SK-N-SH (cell line): ENCODE results near the gene SLC24A3. TPM values are rescaled to one million over a fixed set of nuclear protein-coding genes. Genes with fewer than 3 reads are reported as not detected.

Source experiments
- CTCF ChIA-PET: fragments of 300-600, 350-600 bp; formaldehyde crosslinking; extraction: SDS; loops from one replicate; lab custom pipeline; 2021; lab: Yijun Ruan, JAX
- POLR2A ChIA-PET: fragments of 350-600 bp; sonication (Branson Sonifier 250); formaldehyde crosslinking; extraction: SDS; loops from one replicate; lab custom pipeline; 2020; ENCODE audit warnings: antibody characterized with exemption, inconsistent platforms; lab: Yijun Ruan, JAX
- DNase-seq: peaks from one replicate; pipeline ENCODE4 v3.0.0; 2012
- H2AFZ ChIP-seq: fragments of 200-600 bp; sonication (generic); 2 replicates; pipeline ENCODE4 v1.8.1; 2016; ENCODE audit warnings: antibody characterized with exemption, mild to moderate bottlenecking, low read depth
- H3F3A ChIP-seq: fragments of 200-600 bp; sonication (generic); replicated peaks from 2 replicates; pipeline ENCODE3; 2016; ENCODE audit warnings: antibody characterized with exemption, mild to moderate bottlenecking; ENCODE audit not compliant: insufficient read depth
- H3K27ac ChIP-seq, 2 experiments: fragments of 200-500 bp in 1 of 2; fragments of 200-600 bp in 1 of 2; sonication (Bioruptor generic) in 1 of 2; sonication (generic), shearing (Covaris generic) in 1 of 2; 2 replicates each; pipeline versions ENCODE4 v1.5.1 to v1.6.1; 2014 to 2016; ENCODE audit warnings: low read depth in 2 of 2, inconsistent platforms in 1 of 2, low read length in 1 of 2, mild to moderate bottlenecking in 1 of 2, mixed read lengths in 1 of 2
- H3K27me3 ChIP-seq: fragments of 200-600 bp; sonication (generic), shearing (Covaris generic); 2 replicates; pipeline ENCODE4 v1.6.1; 2016; ENCODE audit warnings: mixed run types; ENCODE audit not compliant: insufficient read depth
- H3K36me3 ChIP-seq, 2 experiments: fragments of 200-500 bp in 1 of 2; fragments of 200-600 bp in 1 of 2; sonication (Bioruptor generic) in 1 of 2; sonication (generic) in 1 of 2; replicated peaks in 1 of 2; 2 replicates each; pipeline versions ENCODE3 to v1.5.1; 2014 to 2016; ENCODE audit warnings: low read length in 1 of 2, mild to moderate bottlenecking in 1 of 2; ENCODE audit not compliant: insufficient read depth in 2 of 2, control insufficient read depth in 1 of 2
- H3K4me1 ChIP-seq, 2 experiments: fragments of 200-500 bp in 1 of 2; fragments of 200-600 bp in 1 of 2; sonication (Bioruptor generic) in 1 of 2; sonication (generic), shearing (Covaris generic) in 1 of 2; 2 replicates each; pipeline versions ENCODE4 v1.5.1 to v1.6.1; 2014 to 2016; ENCODE audit warnings: low read depth in 1 of 2, low read length in 1 of 2, mixed run types in 1 of 2; ENCODE audit not compliant: insufficient read depth in 2 of 2, control insufficient read depth in 1 of 2
- H3K4me2 ChIP-seq: fragments of 200-600 bp; sonication (generic), shearing (Covaris generic); 2 replicates; pipeline ENCODE4 v1.6.1; 2017; ENCODE audit warnings: mixed run types
- H3K4me3 ChIP-seq, 2 experiments: fragments of 200-500 bp in 1 of 2; fragments of 200-600 bp in 1 of 2; sonication (Bioruptor generic) in 1 of 2; sonication (generic), shearing (Covaris generic) in 1 of 2; 2 replicates each; pipeline versions ENCODE4 v1.5.1 to v1.8.1; 2014 to 2016; ENCODE audit warnings: low read depth in 2 of 2, inconsistent platforms in 1 of 2, low read length in 1 of 2, mild to moderate bottlenecking in 1 of 2, mixed read lengths in 1 of 2, moderate library complexity in 1 of 2
- H3K79me2 ChIP-seq: fragments of 200-600 bp; sonication (generic); 2 replicates; pipeline ENCODE4 v1.8.1; 2017; ENCODE audit warnings: mild to moderate bottlenecking; ENCODE audit not compliant: insufficient read depth
- H3K9ac ChIP-seq: fragments of 200-600 bp; sonication (generic); 2 replicates; pipeline ENCODE4 v1.6.1; 2017; ENCODE audit warnings: mixed run types
- H3K9me2 ChIP-seq: fragments of 200-600 bp; sonication (generic); 2 replicates; pipeline ENCODE4 v1.6.1; 2017; ENCODE audit warnings: mixed run types
- H3K9me3 ChIP-seq: fragments of 200-600 bp; sonication (generic); 2 replicates; pipeline ENCODE4 v1.6.1; 2017; ENCODE audit warnings: mixed run types, mild to moderate bottlenecking, moderate library complexity
- H4K20me1 ChIP-seq: fragments of 200-600 bp; sonication (generic); 2 replicates; pipeline ENCODE4 v1.6.1; 2017; ENCODE audit warnings: mild to moderate bottlenecking, mixed run types; ENCODE audit not compliant: insufficient read depth
- CHD2 ChIP-seq: fragments of 150-350 bp; IDR thresholded peaks from 2 replicates; pipeline ENCODE4 v1.6.1; 2018; ENCODE audit warnings: low read length; ENCODE audit not compliant: partially characterized antibody
- ELF1 ChIP-seq: IDR thresholded peaks from 2 replicates; pipeline ENCODE4 v1.4.0; 2012
- FOXM1 ChIP-seq: IDR thresholded peaks from 2 replicates; pipeline ENCODE4 v1.4.0; 2012; ENCODE audit warnings: low read depth, mild to moderate bottlenecking
- GATA2 ChIP-seq: sonication (generic); formaldehyde crosslinking; IDR thresholded peaks from 2 replicates; pipeline ENCODE4 v1.5.0; 2020; ENCODE audit warnings: mild to moderate bottlenecking, missing genetic modification reagents
- IRF3 ChIP-seq: fragments of 150-350 bp; IDR thresholded peaks from 2 replicates; pipeline ENCODE4 v1.6.1; 2016; ENCODE audit warnings: mild to moderate bottlenecking, low read depth, low read length
- JUND ChIP-seq: IDR thresholded peaks from 2 replicates; pipeline ENCODE4 v1.4.0; 2012
- MEF2A ChIP-seq: IDR thresholded peaks from 2 replicates; pipeline ENCODE4 v1.4.0; 2012; ENCODE audit warnings: low read depth, borderline replicate concordance
- RAD21 ChIP-seq: IDR thresholded peaks from 2 replicates; pipeline ENCODE4 v1.6.1; 2012; ENCODE audit warnings: mild to moderate bottlenecking, low read length
- RCOR1 ChIP-seq: fragments of 150-350 bp; IDR thresholded peaks from 2 replicates; pipeline ENCODE4 v1.6.1; 2017; ENCODE audit warnings: antibody characterized with exemption, low read length
- RFX5 ChIP-seq: IDR thresholded peaks from 2 replicates; pipeline ENCODE4 v1.6.1; 2012; ENCODE audit warnings: mild to moderate bottlenecking, improper control_type of control experiment, low read length
- RXRA ChIP-seq: IDR thresholded peaks from 2 replicates; pipeline ENCODE4 v1.4.0; 2012; ENCODE audit warnings: low read depth, mild to moderate bottlenecking, borderline replicate concordance
- SIN3A ChIP-seq: IDR thresholded peaks from 2 replicates; pipeline ENCODE4 v1.6.1; 2012; ENCODE audit warnings: low read depth, mild to moderate bottlenecking, low read length, moderate library complexity, borderline replicate concordance
- USF1 ChIP-seq: IDR thresholded peaks from 2 replicates; pipeline ENCODE4 v1.4.0; 2012; ENCODE audit warnings: low read depth, borderline replicate concordance
- USF2 ChIP-seq: fragments of 150-350 bp; IDR thresholded peaks from 2 replicates; pipeline ENCODE4 v1.6.1; 2017; ENCODE audit warnings: antibody characterized with exemption, low read length, low read depth, borderline replicate concordance
- ZBTB33 ChIP-seq: IDR thresholded peaks from 2 replicates; pipeline ENCODE4 v1.4.0; 2012; ENCODE audit warnings: low read depth, borderline replicate concordance
- WGBS: methylation state at CpG from one replicate; pipeline ENCODE4 v1.1.6; 2017; ENCODE audit warnings: low lambda C conversion rate; 5-methylcytosine and 5-hydroxymethylcytosine counted together
- polyA plus RNA-seq, 3 experiments: library from polyadenylated mRNA; depleted of rRNA; stranded (reverse); fragments of >200 nt; gene quantifications; 2 replicates each; pipeline ENCODE4 v1.2.3, GENCODE V29; 2012

The SLC24A3 gene
- polyA plus RNA-seq, 1 of the 3 experiments (the other 2 are of a cell fraction), result not detected

GRCh38 chr20:19515074-19515473, 302.6 kb downstream of the SLC24A3 start (continued):
- TF ChIP-seq CHD2, result no peak
- TF ChIP-seq GATA2 (CRISPR knock-in tag), result no peak
- no peak for TF ChIP-seq USF1
- no peak for TF ChIP-seq RAD21
- TF ChIP-seq RXRA, result no peak
- no peak for TF ChIP-seq ZBTB33

GRCh38 chr20:19519466-19519865, 307.0 kb downstream of the SLC24A3 start:
- Histone ChIP-seq H3K27ac (no peak overlapping the region), H3K27me3 (no peaks in the 10 kb centered on the region), H3K9me2 (no peaks in the 10 kb centered on the region), H3K4me3 (no peak overlapping the region), H2AFZ (no peak overlapping the region), H3K9ac (no peak overlapping the region), H3K9me3 (no peaks in the 10 kb centered on the region), H3F3A (no peaks in the 10 kb centered on the region), H3K4me1 (no peaks in the 10 kb centered on the region; a peak in 1 of 4 replicates), H3K79me2 (no peaks in the 10 kb centered on the region), H3K36me3 (no peaks in the 10 kb centered on the region), H4K20me1 (no peaks in the 10 kb centered on the region), H3K4me2 (no peak overlapping the region)
- TF ChIP-seq RFX5, result no peak
- no peak for TF ChIP-seq ELF1
- no peak for TF ChIP-seq MEF2A
- TF ChIP-seq FOXM1, result no peak
- TF ChIP-seq USF2, result no peak
- no peak for TF ChIP-seq SIN3A
- no peak for TF ChIP-seq JUND
- no peak for TF ChIP-seq USF1
- TF ChIP-seq IRF3, result no peak
- no peak for TF ChIP-seq RCOR1
- no peak for DNase-seq
- WGBS, result 8% methylated on average over 1 of the region's 1 CpG
- CTCF ChIA-PET, result interaction anchor here (0.7 kb wide), 1 partner anchor 370 kb away, joined by 3 read pairs; no protein-coding TSS in a partner anchor
- POLR2A ChIA-PET, result no interaction called here
